ENCODE data around the gene CFAP74. TPM values are rescaled to one million over a fixed set of nuclear protein-coding genes. Genes with fewer than 3 reads are reported as not detected.
A peak's percentile ranks its signal among the peaks of the same experiment; 100 is the strongest.
"Not testable (repeated sequence)": the region's sequence is repeated elsewhere in the genome, so short reads cannot be mapped to it uniquely, and the experiment has no call there.

CFAP74 gene
- total and polyA plus RNA-seq, 9 donors: 0.05 to 8.0 (median 0.58) TPM; not detected in 1

DNA sequence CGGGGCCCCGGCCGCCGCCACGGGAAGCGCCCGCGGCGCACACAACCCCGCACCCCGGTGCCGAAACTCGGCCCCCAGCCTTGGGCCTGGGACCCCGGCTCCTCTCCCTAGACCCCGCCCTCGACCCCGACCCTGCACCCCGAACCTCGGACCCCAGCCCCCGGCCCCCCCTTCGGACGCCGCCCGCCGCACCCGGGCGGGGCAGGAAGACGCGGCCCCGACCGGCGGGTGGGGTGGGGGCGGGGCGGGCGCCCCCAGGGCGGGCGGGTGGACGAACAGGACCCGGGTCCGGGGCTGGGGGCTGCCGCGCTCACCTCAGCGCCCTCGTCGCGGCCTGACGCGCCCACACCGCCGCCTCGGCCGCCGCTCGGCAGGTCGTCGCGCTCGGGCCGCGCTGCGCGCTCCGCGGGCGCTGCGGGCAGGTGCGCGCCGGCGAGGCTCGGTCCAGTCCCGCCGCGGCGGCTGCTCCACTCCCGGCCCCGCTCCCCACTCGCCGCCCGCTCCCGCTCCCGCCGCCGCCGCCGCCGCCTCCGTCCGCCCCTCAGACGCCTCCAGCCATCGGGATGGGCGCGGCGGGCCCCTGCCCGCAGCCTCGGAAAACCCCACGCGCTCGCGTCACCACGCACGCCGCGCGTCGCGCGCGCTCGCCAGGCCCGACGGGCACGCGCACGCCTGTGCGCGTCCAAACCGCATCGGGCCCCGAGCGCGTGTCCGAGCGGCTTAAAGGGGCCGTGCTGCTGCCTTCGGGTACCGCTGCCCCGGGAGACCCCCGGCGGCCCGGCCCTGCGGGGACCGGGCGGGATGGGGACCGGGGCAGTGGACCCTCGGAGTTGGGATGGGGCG lies 112.9 kb downstream of the CFAP74 start, which contains the start of gene GNB1:
Gene GNB1 (minus strand): TSS at position 582 of the 843 bp plus-strand sequence. CDS start 65,634 bp downstream, outside the sequence.
- Histone ChIP-seq H3K4me1 (ENCODE audit: insufficient read depth) (peaks cover 23% of the 10 kb centered on the region), H3K9me3 (no peaks in the 10 kb centered on the region), H3K27me3 (no peaks in the 10 kb centered on the region), H3K4me3 (peak within 1 kb of the TSS; percentile 82), H3K27ac (peak within 1 kb of the TSS; percentile 92 to 95), H3K36me3 (no peaks in the 10 kb centered on the region)
- TF ChIP-seq EP300 (IDR thresholded peaks at IDR 0.05) (no peak), POLR2A (IDR thresholded peaks at IDR 0.05) (peak; percentile 78)
- TF ChIP-seq, protein P1, sequence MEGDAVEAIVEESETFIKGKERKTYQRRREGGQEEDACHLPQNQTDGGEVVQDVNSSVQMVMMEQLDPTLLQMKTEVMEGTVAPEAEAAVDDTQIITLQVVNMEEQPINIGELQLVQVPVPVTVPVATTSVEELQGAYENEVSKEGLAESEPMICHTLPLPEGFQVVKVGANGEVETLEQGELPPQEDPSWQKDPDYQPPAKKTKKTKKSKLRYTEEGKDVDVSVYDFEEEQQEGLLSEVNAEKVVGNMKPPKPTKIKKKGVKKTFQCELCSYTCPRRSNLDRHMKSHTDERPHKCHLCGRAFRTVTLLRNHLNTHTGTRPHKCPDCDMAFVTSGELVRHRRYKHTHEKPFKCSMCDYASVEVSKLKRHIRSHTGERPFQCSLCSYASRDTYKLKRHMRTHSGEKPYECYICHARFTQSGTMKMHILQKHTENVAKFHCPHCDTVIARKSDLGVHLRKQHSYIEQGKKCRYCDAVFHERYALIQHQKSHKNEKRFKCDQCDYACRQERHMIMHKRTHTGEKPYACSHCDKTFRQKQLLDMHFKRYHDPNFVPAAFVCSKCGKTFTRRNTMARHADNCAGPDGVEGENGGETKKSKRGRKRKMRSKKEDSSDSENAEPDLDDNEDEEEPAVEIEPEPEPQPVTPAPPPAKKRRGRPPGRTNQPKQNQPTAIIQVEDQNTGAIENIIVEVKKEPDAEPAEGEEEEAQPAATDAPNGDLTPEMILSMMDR (IDR thresholded peaks at IDR 0.05): peak in 1 of 3 donors; percentile 7
- WGBS, 3 donors: 0 to 1% (median 1%) methylated on average over 16 to 136 of the region's 137 CpGs
- intact Hi-C loops (cut with DNase I): loop anchor here (2.0 to 10.0 kb wide), 4 partner anchors 106 to 316 kb away; partner anchors contain the start of genes NADK (in 1 of the 4) and SSU72 (in 1 of the 4)
- peak; percentile 86 to 95 (median 90) for DNase-seq

DNA sequence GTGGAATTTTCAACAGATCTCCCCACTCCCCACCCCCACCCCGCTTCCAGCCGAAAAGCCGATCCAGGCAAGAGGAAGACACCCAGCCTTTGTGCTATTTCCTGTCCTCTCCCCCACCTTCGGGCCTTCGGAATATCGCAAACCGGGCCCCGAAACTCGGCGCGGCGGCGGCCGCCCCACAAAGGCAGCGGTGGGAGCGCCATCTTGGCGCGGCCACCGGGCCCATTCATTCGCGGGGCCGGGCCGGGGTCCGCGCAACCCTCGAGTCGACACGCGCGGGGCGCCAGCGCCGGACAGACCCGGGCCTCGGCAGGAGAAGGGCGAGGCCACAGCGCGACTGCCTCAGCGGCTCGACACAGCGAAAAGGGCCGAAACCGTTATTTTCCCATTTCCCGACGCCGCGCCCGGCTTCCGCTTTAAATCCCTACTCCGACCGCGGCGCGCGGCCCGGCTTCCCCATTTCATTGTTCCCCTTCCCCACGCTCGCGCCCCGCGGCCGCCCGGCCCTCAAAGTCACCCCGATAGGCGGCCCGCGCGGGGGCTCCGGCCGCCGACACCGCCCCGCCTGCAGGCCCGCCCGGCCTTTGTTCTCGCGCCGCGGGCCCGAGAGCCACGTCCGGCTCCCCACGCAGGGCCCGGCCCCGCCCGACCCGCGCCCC lies 113.6 kb downstream of the CFAP74 start:
- H3K27me3 ChIP-seq: no peaks in the 10 kb centered on the region
- no peaks in the 10 kb centered on the region for H3K36me3 ChIP-seq
- H3K4me3 ChIP-seq: peak overlapping the region; percentile 82
- H3K9me3 ChIP-seq: no peaks in the 10 kb centered on the region
- TF ChIP-seq, protein P1 (IDR thresholded peaks at IDR 0.05): no peak
- TF ChIP-seq EP300 (IDR thresholded peaks at IDR 0.05) (no peak), POLR2A (IDR thresholded peaks at IDR 0.05) (no peak)
- peak in 3 of 5 donors; percentile 48 to 70 (median 54) for DNase-seq
- intact Hi-C loops (cut with DNase I): loop anchor here (2.0 to 10.0 kb wide), 4 partner anchors 105 to 315 kb away; partner anchors contain the start of genes NADK (in 1 of the 4) and SSU72 (in 1 of the 4)
- WGBS, 3 donors: 0 to 1% (median 1%) methylated on average over 80 to 88 of the region's 88 CpGs
- H3K4me1 ChIP-seq (ENCODE audit: insufficient read depth): peaks cover 23% of the 10 kb centered on the region
- peak overlapping the region; percentile 92 to 95 for H3K27ac ChIP-seq

DNA sequence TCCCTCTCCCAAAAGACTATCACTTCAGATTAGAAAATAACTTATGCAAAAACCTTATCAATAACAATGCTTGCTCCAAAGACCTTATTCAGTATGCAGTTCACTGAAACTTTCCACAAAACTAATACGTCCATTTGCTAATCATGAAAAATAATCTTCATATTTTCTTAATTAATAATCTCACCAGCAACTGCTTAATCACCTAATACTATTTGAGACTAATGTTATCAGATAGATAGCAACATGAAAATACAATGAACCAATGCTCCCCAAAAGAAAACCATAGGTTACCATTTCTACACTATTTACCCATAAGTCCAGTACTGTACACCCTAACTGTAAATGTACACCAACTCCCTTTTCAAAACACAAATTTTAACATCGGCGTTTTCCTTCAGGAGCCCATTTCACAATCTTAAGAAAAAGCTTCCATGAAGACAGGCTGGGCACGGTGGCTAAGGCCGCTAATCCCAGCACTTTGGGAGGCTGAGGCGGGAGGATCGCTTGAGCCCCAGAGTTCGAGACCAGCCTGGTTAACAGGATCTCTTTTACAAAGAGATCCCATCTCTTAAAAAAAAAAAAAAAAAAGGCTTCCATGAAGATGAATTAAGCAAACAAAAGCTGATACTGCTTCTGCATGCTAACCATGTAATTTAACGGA lies 114.4 kb downstream of the CFAP74 start:
- intact Hi-C loops (cut with DNase I): no loop called here
- no peak for DNase-seq
- H3K27ac ChIP-seq: no peak overlapping the region
- WGBS, 3 donors: 7 to 8% (median 7%) methylated on average over 9 of the region's 9 CpGs
- H3K4me3 ChIP-seq: peak overlapping the region; percentile 82
- no peaks in the 10 kb centered on the region for H3K9me3 ChIP-seq
- no peaks in the 10 kb centered on the region for H3K27me3 ChIP-seq
- no peaks in the 10 kb centered on the region for H3K36me3 ChIP-seq
- no peak for TF ChIP-seq POLR2A (IDR thresholded peaks at IDR 0.05)
- TF ChIP-seq, protein P1 (IDR thresholded peaks at IDR 0.05): no peak
- no peak for TF ChIP-seq EP300 (IDR thresholded peaks at IDR 0.05)
- peaks cover 19% of the 10 kb centered on the region for H3K4me1 ChIP-seq (ENCODE audit: insufficient read depth)

DNA sequence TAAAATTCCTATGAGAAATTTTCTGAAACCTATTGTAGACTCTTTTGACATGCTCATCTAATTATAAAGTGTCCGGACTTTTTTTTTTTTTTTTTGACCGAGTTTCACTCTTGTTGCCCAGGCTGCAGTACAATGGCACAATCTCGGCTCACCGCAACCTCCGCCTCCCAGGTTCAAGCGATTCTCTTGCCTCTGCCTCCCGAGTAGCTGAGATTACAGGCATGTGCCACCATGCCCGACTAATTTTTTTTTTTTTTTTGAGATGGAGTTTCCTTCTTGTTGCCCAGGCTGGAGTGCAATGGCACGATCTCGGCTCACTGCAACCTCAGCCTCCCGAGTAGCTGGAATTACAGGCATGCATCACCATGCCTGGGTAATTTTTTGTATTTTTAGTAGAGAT lies 119.7 kb downstream of the CFAP74 start:
- intact Hi-C loops (cut with DNase I): not testable (repeated sequence)

More for the DNA sequence above, 119.7 kb downstream of the CFAP74 start:
- WGBS, 3 donors: 67 to 71% (median 69%) methylated on average over 11 of the region's 11 CpGs
- not testable (repeated sequence) for DNase-seq, H3K27ac ChIP-seq, H3K27me3 ChIP-seq, H3K9me3 ChIP-seq, H3K4me3 ChIP-seq, H3K36me3 ChIP-seq
- H3K4me1 ChIP-seq (ENCODE audit: insufficient read depth): peaks cover 29% of the 10 kb centered on the region
